Body of pancreas (tissue), 4 donors: ENCODE data around the gene CCDC116.

ENCODE experiments used
- POLR2A ChIP-seq, 3 donors: fragments of 450-650 bp; IDR thresholded peaks; one replicate each; pipeline ENCODE4 v1.6.1; 2016; ENCODE audit warnings: antibody characterized with exemption in 3 of 3, mild to moderate bottlenecking in 2 of 3
- TF ChIP-seq, protein P1 (sequence below), 7 experiments: fragments of 450-650 bp in 4 of 7; fragments of 200-600 bp in 3 of 7; sonication (generic) in 3 of 7; IDR thresholded peaks; one replicate each; pipeline ENCODE4 v1.5.1; 2016 to 2019; ENCODE audit warnings: antibody characterized with exemption in 7 of 7

DNA sequence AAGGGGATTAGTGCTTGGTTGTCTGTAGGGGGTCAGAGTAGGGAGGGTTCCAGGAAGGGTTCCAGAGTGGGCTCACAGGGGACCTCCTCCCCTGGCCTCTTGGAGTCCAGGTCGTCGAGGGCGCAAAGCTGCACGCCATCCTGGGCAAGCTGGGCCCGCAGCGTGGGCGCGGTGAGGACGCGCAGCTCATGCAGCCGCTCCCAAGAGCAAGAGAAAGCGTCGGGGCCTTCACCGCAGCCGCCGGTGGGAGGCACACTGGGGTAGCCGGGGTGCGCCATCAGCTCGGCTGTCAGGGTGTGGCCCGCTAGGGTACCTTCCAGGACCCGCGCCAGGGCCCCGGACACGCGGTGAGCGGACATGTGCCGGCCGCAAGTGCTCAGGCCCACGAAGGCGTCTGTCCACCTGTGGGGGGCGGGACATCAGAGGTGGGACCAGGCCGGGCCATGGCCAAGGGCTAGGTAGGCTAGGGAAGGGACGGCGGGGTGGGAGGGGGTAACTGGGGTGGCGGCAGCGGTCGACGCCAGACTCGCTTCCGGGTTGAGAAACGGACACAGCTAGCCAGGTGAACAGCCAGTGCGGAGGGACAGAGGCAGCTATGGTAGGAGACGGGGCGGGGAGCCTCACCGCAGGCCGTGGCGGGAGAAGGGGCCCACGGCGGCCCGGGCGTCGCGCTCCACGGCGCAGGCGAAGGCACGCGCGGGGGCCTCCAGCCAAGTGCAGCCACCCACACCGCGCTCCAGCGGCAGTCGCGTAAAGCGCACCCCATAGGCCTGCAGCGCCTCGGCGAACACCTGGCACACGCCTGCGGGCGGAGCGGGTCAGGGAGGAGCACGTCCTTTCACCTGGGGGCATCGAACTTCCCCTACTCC lies 3.9 kb upstream of the CCDC116 start:
- TF ChIP-seq POLR2A (IDR thresholded peaks at IDR 0.05), result no peak
- TF ChIP-seq, protein P1, sequence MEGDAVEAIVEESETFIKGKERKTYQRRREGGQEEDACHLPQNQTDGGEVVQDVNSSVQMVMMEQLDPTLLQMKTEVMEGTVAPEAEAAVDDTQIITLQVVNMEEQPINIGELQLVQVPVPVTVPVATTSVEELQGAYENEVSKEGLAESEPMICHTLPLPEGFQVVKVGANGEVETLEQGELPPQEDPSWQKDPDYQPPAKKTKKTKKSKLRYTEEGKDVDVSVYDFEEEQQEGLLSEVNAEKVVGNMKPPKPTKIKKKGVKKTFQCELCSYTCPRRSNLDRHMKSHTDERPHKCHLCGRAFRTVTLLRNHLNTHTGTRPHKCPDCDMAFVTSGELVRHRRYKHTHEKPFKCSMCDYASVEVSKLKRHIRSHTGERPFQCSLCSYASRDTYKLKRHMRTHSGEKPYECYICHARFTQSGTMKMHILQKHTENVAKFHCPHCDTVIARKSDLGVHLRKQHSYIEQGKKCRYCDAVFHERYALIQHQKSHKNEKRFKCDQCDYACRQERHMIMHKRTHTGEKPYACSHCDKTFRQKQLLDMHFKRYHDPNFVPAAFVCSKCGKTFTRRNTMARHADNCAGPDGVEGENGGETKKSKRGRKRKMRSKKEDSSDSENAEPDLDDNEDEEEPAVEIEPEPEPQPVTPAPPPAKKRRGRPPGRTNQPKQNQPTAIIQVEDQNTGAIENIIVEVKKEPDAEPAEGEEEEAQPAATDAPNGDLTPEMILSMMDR (IDR thresholded peaks at IDR 0.05), result no peak
